ENCODE data around the gene ATP2A1.
"Not testable (repeated sequence)": the region's sequence is repeated elsewhere in the genome, so short reads cannot be mapped to it uniquely, and the experiment has no call there.

ATP2A1 gene

GRCh38 chr16:28910086-28911031 is 32.1 kb downstream of the ATP2A1 start:
- no peak for DNase-seq

DNA sequence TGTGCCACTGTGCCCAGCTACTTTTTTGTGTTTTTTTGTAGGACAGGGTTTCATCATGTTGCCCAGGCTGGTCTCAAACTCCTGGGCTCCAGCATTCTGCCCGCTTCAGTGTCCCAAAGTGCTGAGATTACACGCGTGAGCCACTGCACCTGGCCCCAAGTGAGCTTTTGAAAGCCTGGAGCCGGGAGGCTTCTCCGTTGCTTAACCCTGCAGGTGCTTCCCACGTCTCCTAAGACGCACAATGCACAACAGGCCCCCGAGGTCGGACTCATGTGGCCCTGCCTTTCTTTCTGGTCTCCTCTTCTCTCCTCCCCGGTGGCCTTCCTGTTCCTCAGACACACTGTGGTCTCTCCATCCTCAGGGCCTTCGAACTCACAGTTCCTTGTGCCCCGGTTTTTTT is 34.3 kb downstream of the ATP2A1 start:
- no peak for DNase-seq

DNA sequence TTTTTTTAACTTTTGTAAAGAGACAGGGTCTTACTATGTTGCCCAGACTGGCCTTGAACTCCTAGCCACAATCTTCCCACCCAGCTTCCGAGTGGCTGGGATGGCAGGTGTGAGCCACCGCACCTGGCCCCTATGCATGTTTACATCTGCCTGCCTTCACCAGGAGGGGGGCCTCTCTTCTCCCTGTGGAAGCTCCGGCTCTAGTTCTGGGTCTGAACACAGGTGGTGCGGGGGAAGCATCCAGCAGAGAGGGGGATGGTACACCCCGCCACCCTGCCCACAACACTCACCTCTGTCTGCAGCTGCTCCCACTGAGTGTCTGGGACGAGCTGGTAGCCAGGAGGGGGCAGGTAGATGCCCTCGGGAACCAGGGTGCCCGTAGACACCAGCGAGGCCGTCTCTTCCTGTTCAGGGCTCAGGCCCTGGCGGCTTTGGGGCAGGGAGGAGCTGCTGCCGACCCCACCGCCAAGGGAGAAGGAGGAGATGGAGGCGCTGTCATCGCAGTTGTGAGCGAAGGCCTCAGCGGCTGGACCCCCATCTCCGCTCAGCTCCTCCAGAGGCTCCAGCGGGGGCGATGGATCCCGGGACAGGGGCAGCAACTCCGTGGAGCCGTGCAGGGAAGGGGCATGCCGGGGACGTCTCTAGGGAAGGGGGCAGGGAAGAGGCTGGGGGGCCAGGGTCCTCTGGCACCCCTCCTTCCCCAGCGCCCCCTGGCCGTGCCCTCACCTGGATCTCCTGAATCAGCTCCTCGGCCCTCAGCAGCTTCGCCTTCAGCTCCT is 35.8 kb downstream of the ATP2A1 start:
- DNase-seq = no peak

DNA sequence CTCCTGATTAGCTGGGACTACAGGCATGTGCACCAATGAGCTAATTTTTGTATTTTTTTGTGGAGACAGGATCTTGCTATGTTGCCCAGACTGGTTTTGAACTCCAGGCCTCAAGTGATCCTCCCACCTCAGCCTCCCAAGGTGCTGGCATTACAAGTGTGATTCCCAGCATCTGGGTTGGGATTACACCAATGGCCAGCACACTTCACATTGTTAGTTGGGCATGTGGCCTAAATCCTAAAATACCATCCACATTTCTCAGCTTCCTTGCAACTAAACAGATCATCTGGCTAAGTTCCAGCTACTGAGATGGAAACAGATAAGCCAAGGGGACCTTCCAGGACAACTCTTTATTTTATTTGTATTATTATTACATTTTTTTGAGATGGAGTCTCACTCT is 36.9 kb downstream of the ATP2A1 start:
- DNase-seq = no peak

DNA sequence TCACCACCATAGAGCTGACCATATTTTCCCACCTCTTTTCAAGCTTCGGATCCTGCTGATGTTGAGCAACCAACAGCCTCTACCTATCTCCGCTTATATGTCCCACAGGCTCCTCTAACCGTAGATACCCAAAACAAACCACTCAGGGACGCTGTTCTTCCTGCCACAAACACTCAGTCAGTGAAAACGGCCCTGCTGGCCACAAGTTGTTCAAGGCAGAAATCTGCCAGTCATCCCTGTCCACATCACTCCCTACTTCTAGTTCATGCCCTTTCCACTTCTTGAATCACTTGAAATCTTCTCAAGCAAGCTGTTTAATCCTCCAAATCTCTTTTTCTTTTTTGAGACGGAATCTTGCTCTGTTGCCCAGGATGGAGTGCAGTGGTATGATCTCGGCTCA is 38.8 kb downstream of the ATP2A1 start:
- DNase-seq = no peak

DNA sequence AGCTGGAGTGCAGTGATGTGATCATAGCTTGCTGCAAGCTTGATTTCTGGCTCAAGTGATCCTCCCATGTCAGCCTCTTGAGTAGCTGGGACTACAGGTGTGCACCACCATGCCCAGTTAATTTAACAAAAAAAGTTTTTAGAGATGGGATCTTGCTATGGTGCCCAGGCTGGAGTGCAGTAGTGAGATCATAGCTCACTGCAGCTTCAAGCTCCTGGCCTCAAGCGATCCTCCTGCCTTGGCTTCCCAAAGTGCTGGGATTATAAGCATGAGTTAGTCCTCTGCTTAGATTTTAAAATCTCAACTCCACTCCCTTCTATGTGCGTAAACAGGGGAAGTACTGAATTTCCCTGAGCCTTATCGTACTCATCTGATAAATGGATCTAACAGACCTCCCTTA is 40.4 kb downstream of the ATP2A1 start:
- DNase-seq = no peak

DNA sequence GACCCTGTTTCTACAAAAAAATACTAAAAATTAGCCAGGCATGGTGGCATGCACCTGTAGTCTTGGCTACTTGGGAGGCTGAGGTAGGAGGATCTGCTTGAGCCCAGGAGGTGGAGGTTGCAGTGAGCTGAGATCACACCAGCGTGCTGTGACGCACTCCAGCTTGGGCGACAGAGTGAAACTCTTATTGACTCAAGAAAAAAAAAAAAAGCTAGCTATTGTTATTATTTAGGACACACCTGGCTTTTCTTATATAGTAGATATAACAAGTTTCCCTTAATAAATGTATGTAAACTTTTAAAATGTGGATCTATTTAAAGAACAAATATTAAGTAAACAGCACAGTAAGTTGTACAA is 44.9 kb downstream of the ATP2A1 start:
- no peak for DNase-seq

DNA sequence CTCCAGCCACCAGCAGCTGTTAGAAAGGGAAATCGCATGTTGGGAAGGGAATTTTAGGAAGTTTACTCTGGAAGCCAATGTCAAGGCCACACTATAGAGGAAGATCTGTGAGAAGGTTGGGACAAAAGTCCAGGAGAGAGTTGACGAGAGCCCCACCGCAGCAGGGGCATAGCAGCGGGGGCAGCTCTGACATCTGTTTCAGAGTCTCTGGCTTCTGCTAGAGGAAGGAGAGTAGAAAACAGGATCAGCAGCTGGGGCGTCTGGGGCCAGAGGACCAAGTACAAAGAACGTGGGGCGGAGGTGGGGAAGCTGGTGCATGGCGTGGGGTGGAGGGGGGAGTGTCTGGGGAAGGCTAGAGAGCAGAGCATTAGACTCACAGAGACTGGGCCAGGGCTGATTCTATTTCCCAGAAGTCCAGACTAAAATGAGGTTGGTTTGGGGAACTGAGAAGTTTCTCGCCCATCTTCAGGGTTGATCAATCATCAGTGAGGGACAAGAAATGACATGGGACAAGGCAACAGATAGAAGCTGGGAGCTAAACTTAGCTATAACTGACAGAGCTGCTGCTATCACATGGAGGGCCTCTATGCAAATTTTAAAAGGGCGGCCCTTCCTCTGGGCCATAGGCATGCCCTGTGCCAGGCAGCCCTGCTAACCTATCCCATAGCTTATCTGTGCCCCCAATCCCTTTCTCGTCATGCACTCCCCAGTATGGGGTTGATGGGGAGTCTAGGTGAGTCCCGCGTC is 45.5 kb downstream of the ATP2A1 start:
- DNase-seq = no peak

- DNase-seq = peak; percentile 70
Observed at GRCh38 chr16:28924399-28924761, 46.1 kb downstream of the ATP2A1 start.

- DNase-seq = peak; percentile 95
Observed at GRCh38 chr16:28924762-28925385, 46.6 kb downstream of the ATP2A1 start, which contains the start of gene RABEP2. TSS of gene RABEP2 (minus strand) at chr16:28925238. CDS start at chr16:28925163, 75 bp downstream.

- peak; percentile 98 for DNase-seq
Observed at GRCh38 chr16:28925386-28926228, 47.3 kb downstream of the ATP2A1 start.

DNA sequence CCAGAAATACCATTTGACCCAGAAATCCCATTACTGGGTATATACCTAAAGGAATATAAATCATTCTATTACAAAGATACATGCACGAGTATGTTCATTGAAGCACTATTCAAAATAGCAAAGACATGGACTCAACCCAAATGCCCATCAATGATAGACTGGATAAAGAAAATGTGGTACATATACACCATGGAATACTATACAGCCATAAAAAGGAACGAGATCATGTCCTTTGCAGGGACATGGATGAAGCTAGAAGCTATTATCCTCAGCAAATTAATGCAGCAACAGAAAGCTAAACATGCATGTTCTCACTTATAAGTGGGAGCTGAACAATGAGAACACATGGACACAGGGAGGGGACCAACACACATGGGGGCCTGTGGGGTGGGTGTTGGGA is 48.0 kb downstream of the ATP2A1 start:
- DNase-seq = not testable (repeated sequence)

DNA sequence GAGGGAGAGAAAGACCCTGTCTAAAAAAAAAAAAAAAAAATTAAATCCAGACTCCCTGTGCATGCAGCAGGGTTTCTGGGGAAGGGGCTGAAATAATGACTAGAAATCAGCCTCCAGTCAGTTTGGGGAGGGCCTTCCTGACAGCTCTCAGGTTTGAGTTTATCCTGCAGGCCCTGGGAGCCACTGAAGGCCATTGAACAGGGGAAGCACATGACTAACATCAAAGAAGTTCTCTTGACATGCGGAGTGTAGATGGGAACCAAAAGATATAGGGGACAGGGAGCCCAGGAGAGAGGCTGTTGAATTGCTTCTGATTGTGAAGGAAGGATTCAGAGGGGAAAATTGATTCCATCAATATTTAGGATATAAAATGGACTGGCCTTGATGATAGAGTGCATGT is 49.5 kb downstream of the ATP2A1 start:
- DNase-seq = no peak

- no peak for DNase-seq
Observed at GRCh38 chr16:28930203-28930602, 51.9 kb downstream of the ATP2A1 start.

GRCh38 chr16:28930652-28931051 is 52.4 kb downstream of the ATP2A1 start:
- DNase-seq = no peak

- no peak for DNase-seq
Observed at GRCh38 chr16:28931801-28932225, 53.5 kb downstream of the ATP2A1 start, which contains the start of gene CD19. TSS of gene CD19 (plus strand) at chr16:28931971. CDS start at chr16:28932001, 30 bp downstream.

GRCh38 chr16:28932339-28933141 is 54.3 kb downstream of the ATP2A1 start:
- DNase-seq = no peak

DNA sequence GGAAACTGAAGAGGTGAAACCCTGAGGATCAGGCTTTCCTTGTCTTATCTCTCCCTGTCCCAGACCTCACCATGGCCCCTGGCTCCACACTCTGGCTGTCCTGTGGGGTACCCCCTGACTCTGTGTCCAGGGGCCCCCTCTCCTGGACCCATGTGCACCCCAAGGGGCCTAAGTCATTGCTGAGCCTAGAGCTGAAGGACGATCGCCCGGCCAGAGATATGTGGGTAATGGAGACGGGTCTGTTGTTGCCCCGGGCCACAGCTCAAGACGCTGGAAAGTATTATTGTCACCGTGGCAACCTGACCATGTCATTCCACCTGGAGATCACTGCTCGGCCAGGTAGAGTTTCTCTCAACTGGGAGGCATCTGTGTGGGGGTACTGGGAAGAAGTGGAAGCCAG is 54.9 kb downstream of the ATP2A1 start:
- no peak for DNase-seq

GRCh38 chr16:28935346-28935745 is 57.1 kb downstream of the ATP2A1 start:
- DNase-seq = no peak

Measured in right kidney (tissue), 1 donor.